DMS153 (cell line): ENCODE measurements around the gene MYEOV.

Experiments
- DNase-seq: peaks from one replicate; lab custom pipeline; 2025; lab: John Stamatoyannopoulos, UW

Gene MYEOV

GRCh38 chr11:69265911-69266510 lies 27.9 kb upstream of the MYEOV start:
- no peak for DNase-seq

GRCh38 chr11:69267395-69267805 lies 26.6 kb upstream of the MYEOV start:
- no peak for DNase-seq

GRCh38 chr11:69268911-69269310 lies 25.0 kb upstream of the MYEOV start:
- no peak for DNase-seq

- DNase-seq = no peak
Observed at GRCh38 chr11:69269388-69269787, 24.6 kb upstream of the MYEOV start.

- no peak for DNase-seq
Observed at GRCh38 chr11:69269926-69270697, 23.8 kb upstream of the MYEOV start.

- DNase-seq = no peak
Observed at GRCh38 chr11:69270941-69271340, 23.0 kb upstream of the MYEOV start.

GRCh38 chr11:69272055-69272454 lies 21.9 kb upstream of the MYEOV start:
- DNase-seq = no peak

GRCh38 chr11:69272831-69273485 lies 21.0 kb upstream of the MYEOV start:
- DNase-seq = no peak

GRCh38 chr11:69273571-69273970 lies 20.4 kb upstream of the MYEOV start:
- no peak for DNase-seq

GRCh38 chr11:69274531-69275016 lies 19.4 kb upstream of the MYEOV start:
- peak; percentile 48 for DNase-seq

- no peak for DNase-seq
Observed at GRCh38 chr11:69275178-69275577, 18.8 kb upstream of the MYEOV start.

GRCh38 chr11:69276165-69276564 lies 17.8 kb upstream of the MYEOV start:
- no peak for DNase-seq

GRCh38 chr11:69277074-69277809 lies 16.7 kb upstream of the MYEOV start:
- no peak for DNase-seq

- DNase-seq = no peak
Observed at GRCh38 chr11:69278091-69278867, 15.7 kb upstream of the MYEOV start.

GRCh38 chr11:69280451-69280850 lies 13.5 kb upstream of the MYEOV start:
- DNase-seq = no peak

- no peak for DNase-seq
Observed at GRCh38 chr11:69280994-69281393, 13.0 kb upstream of the MYEOV start.

- no peak for DNase-seq
Observed at GRCh38 chr11:69283446-69283845, 10.5 kb upstream of the MYEOV start.

- no peak for DNase-seq
Observed at GRCh38 chr11:69284081-69284511, 9.9 kb upstream of the MYEOV start.

- DNase-seq = no peak
Observed at GRCh38 chr11:69285091-69285490, 8.9 kb upstream of the MYEOV start.

GRCh38 chr11:69285766-69286165 lies 8.2 kb upstream of the MYEOV start:
- DNase-seq = no peak
